NCI-H2081 treated with DMSO at 0.1 percent for 48 hours (cell line): ENCODE measurements around the gene PRELID1.
"Not testable (repeated sequence)": the region's sequence is repeated elsewhere in the genome, so short reads cannot be mapped to it uniquely, and the experiment has no call there.

Experiments
- DNase-seq: peaks from one replicate; lab custom pipeline; 2025; lab: John Stamatoyannopoulos, UW

Gene PRELID1

GRCh38 chr5:177303121-177303924 is at the start of gene PRELID1, which contains the start of gene RAB24:
Gene PRELID1, plus strand, starts transcription at chr5:177303799. Its CDS starts 187 bp downstream, at chr5:177303986.
Gene RAB24, minus strand, starts transcription at chr5:177303719. Its CDS starts 431 bp downstream, at chr5:177303288.
- DNase-seq, result no peak

- no peak for DNase-seq
Observed at GRCh38 chr5:177256296-177256695, 47.3 kb upstream of the PRELID1 start.

- DNase-seq, result not testable (repeated sequence)
Observed at GRCh38 chr5:177258711-177259110, 44.9 kb upstream of the PRELID1 start.

GRCh38 chr5:177260961-177261360 is 42.6 kb upstream of the PRELID1 start:
- DNase-seq, result no peak

GRCh38 chr5:177261510-177261909 is 42.1 kb upstream of the PRELID1 start:
- no peak for DNase-seq

- DNase-seq, result no peak
Observed at GRCh38 chr5:177264178-177264577, 39.4 kb upstream of the PRELID1 start.

- DNase-seq, result no peak
Observed at GRCh38 chr5:177265395-177265794, 38.2 kb upstream of the PRELID1 start.

- no peak for DNase-seq
Observed at GRCh38 chr5:177269232-177269895, 34.2 kb upstream of the PRELID1 start.

GRCh38 chr5:177269976-177270375 is 33.6 kb upstream of the PRELID1 start:
- no peak for DNase-seq

GRCh38 chr5:177270653-177271052 is 32.9 kb upstream of the PRELID1 start:
- DNase-seq, result no peak

GRCh38 chr5:177271113-177271512 is 32.5 kb upstream of the PRELID1 start:
- no peak for DNase-seq

- DNase-seq, result no peak
Observed at GRCh38 chr5:177275883-177276282, 27.7 kb upstream of the PRELID1 start.

GRCh38 chr5:177276886-177277285 is 26.7 kb upstream of the PRELID1 start:
- DNase-seq, result no peak

- no peak for DNase-seq
Observed at GRCh38 chr5:177288191-177288590, 15.4 kb upstream of the PRELID1 start.

- no peak for DNase-seq
Observed at GRCh38 chr5:177290816-177291596, 12.6 kb upstream of the PRELID1 start.

GRCh38 chr5:177291735-177292134 is 11.9 kb upstream of the PRELID1 start:
- DNase-seq, result no peak

GRCh38 chr5:177293819-177294581 is 9.6 kb upstream of the PRELID1 start:
- no peak for DNase-seq

- DNase-seq, result no peak
Observed at GRCh38 chr5:177294632-177295031, 9.0 kb upstream of the PRELID1 start.

- no peak for DNase-seq
Observed at GRCh38 chr5:177295924-177296323, 7.7 kb upstream of the PRELID1 start.

GRCh38 chr5:177296581-177296980 is 7.0 kb upstream of the PRELID1 start:
- DNase-seq, result peak; percentile 21

- DNase-seq, result no peak
Observed at GRCh38 chr5:177297922-177298321, 5.7 kb upstream of the PRELID1 start.

GRCh38 chr5:177299697-177300096 is 3.9 kb upstream of the PRELID1 start:
- no peak for DNase-seq
